ENCODE results near the gene ISLR.

Gene ISLR, protein sequence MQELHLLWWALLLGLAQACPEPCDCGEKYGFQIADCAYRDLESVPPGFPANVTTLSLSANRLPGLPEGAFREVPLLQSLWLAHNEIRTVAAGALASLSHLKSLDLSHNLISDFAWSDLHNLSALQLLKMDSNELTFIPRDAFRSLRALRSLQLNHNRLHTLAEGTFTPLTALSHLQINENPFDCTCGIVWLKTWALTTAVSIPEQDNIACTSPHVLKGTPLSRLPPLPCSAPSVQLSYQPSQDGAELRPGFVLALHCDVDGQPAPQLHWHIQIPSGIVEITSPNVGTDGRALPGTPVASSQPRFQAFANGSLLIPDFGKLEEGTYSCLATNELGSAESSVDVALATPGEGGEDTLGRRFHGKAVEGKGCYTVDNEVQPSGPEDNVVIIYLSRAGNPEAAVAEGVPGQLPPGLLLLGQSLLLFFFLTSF

DNA sequence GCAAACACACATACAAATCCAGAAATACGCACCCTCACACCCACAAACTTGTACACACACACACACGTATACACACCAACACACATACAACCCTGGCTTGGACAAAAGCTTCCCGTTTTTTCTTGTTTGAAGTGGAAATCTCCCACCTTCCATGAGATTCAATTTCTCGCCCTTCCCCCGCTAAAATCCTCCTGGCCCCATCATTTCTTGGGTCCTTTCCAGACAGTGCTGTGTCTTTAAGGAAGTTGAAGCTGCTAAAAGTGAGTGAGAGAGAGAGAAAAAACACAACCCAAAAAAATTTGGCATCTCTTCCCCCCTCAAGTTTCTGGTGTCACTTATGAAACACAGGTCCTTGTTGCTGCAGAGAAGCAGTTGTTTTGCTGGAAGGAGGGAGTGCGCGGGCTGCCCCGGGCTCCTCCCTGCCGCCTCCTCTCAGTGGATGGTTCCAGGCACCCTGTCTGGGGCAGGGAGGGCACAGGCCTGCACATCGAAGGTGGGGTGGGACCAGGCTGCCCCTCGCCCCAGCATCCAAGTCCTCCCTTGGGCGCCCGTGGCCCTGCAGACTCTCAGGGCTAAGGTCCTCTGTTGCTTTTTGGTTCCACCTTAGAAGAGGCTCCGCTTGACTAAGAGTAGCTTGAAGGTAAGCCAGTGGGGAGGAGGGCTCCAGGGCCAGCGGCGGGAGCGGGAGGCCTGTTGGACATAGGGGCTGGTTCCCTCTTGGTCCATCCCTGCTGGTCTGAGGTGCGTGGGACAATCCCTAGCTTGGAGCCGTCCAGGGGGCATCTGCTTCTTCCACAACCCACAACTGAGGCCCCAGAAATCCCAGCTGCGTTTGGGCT is at the start of gene ISLR:
TSS of gene ISLR (plus strand) at position 331 of the 839 bp plus-strand sequence. CDS start 1,149 bp downstream, outside the sequence.
- Histone ChIP-seq H3K36me3 (ENCODE audit: insufficient read depth, low read length) (no peaks in the 10 kb centered on the region), H3K27ac (ENCODE audit: low read depth, low read length, poor library complexity, severe bottlenecking) (no peak within 1 kb of the TSS), H3K4me1 (ENCODE audit: insufficient read depth, low read length, severe bottlenecking) (no peaks in the 10 kb centered on the region), H3F3A (ENCODE audit: insufficient read depth, low read length) (no peaks in the 10 kb centered on the region), H3K79me2 (ENCODE audit: insufficient read depth, low read length) (no peaks in the 10 kb centered on the region), H3K4me3 (ENCODE audit: low read depth, low read length, poor library complexity, severe bottlenecking) (no peak within 1 kb of the TSS), H2AFZ (ENCODE audit: low read length) (no peak within 1 kb of the TSS), H4K20me1 (ENCODE audit: insufficient read depth, low read length) (no peaks in the 10 kb centered on the region), H3K9me2 (ENCODE audit: low read depth, low read length) (no peaks in the 10 kb centered on the region), H3K9ac (ENCODE audit: low read length) (no peak within 1 kb of the TSS), H3K4me2 (ENCODE audit: low read length) (no peak within 1 kb of the TSS), H3K27me3 (ENCODE audit: insufficient read depth, low read length) (0 out of 2 replicates have a peak, but pooled peaks cover 5% of the 10 kb centered on the region), H3K9me3 (ENCODE audit: low read length) (no peaks in the 10 kb centered on the region)
- no peak for TF ChIP-seq EZH2 (IDR thresholded peaks at IDR 0.05; ENCODE audit: borderline replicate concordance, low read length)
- TF ChIP-seq, protein P1, sequence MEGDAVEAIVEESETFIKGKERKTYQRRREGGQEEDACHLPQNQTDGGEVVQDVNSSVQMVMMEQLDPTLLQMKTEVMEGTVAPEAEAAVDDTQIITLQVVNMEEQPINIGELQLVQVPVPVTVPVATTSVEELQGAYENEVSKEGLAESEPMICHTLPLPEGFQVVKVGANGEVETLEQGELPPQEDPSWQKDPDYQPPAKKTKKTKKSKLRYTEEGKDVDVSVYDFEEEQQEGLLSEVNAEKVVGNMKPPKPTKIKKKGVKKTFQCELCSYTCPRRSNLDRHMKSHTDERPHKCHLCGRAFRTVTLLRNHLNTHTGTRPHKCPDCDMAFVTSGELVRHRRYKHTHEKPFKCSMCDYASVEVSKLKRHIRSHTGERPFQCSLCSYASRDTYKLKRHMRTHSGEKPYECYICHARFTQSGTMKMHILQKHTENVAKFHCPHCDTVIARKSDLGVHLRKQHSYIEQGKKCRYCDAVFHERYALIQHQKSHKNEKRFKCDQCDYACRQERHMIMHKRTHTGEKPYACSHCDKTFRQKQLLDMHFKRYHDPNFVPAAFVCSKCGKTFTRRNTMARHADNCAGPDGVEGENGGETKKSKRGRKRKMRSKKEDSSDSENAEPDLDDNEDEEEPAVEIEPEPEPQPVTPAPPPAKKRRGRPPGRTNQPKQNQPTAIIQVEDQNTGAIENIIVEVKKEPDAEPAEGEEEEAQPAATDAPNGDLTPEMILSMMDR (IDR thresholded peaks at IDR 0.05; ENCODE audit: low read length): no peak

DNA sequence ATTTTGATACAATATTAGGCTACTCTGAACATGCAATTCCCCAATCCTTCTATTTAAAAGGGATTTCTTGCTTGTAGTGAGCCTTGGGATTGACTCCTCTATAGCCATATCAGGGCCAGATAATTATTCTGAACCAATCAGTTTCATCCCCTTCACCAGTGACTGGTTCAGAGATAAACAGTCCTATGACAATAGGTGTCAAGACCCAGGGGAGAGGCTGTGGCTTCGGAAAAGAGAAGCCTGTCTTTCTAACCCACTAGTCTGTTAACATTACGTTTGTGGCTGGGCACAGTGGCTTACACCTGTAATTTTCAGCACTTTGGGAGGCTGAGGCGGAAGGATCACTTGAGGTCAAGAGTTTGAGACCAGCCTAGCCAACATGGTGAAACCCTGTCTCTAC is 49.3 kb upstream of the ISLR start:
- no peak overlapping the region for H3K9ac ChIP-seq (ENCODE audit: low read length)
- no peaks in the 10 kb centered on the region for H3K36me3 ChIP-seq (ENCODE audit: insufficient read depth, low read length)
- peaks cover 15% of the 10 kb centered on the region for H3K4me1 ChIP-seq (ENCODE audit: insufficient read depth, low read length, severe bottlenecking)
- no peaks in the 10 kb centered on the region for H3F3A ChIP-seq (ENCODE audit: insufficient read depth, low read length)
- H3K4me3 ChIP-seq (ENCODE audit: low read depth, low read length, poor library complexity, severe bottlenecking): no peak overlapping the region
- H4K20me1 ChIP-seq (ENCODE audit: insufficient read depth, low read length): no peaks in the 10 kb centered on the region
- H3K27ac ChIP-seq (ENCODE audit: low read depth, low read length, poor library complexity, severe bottlenecking): no peak overlapping the region
- H3K4me2 ChIP-seq (ENCODE audit: low read length): no peak overlapping the region
- H2AFZ ChIP-seq (ENCODE audit: low read length): no peak overlapping the region
- TF ChIP-seq, protein P1 (IDR thresholded peaks at IDR 0.05; ENCODE audit: low read length): no peak
- no peak for TF ChIP-seq EZH2 (IDR thresholded peaks at IDR 0.05; ENCODE audit: borderline replicate concordance, low read length)
- no peaks in the 10 kb centered on the region for H3K9me3 ChIP-seq (ENCODE audit: low read length)
- H3K79me2 ChIP-seq (ENCODE audit: insufficient read depth, low read length): no peaks in the 10 kb centered on the region
- no peaks in the 10 kb centered on the region for H3K27me3 ChIP-seq (ENCODE audit: insufficient read depth, low read length)
- no peaks in the 10 kb centered on the region for H3K9me2 ChIP-seq (ENCODE audit: low read depth, low read length)

DNA sequence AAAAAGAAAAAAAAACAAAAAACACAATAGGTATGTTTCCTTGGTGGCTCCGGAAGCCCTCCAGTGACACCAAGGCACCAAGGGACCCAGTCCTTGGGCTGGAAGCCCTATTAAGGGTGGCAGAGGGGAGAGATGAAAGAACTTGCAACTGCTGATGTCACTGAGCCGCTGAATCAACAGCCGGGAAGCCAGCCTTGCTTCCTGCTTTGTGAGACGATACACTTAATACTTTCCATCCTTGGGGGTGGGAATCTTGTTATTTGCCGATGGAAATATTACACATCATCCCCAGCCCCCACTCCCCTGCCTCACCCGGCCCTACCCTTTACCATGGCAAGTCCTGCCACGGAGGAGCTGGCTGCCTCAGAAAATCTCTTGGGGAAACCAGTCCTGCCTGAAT is 48.8 kb upstream of the ISLR start:
- Histone ChIP-seq H3K4me1 (ENCODE audit: insufficient read depth, low read length, severe bottlenecking) (peaks cover 15% of the 10 kb centered on the region), H3F3A (ENCODE audit: insufficient read depth, low read length) (no peaks in the 10 kb centered on the region), H3K9me3 (ENCODE audit: low read length) (no peaks in the 10 kb centered on the region), H4K20me1 (ENCODE audit: insufficient read depth, low read length) (no peaks in the 10 kb centered on the region), H3K36me3 (ENCODE audit: insufficient read depth, low read length) (no peaks in the 10 kb centered on the region), H3K9me2 (ENCODE audit: low read depth, low read length) (no peaks in the 10 kb centered on the region), H2AFZ (ENCODE audit: low read length) (no peak overlapping the region), H3K79me2 (ENCODE audit: insufficient read depth, low read length) (no peaks in the 10 kb centered on the region), H3K27ac (ENCODE audit: low read depth, low read length, poor library complexity, severe bottlenecking) (no peak overlapping the region), H3K27me3 (ENCODE audit: insufficient read depth, low read length) (no peaks in the 10 kb centered on the region), H3K9ac (ENCODE audit: low read length) (no peak overlapping the region), H3K4me2 (ENCODE audit: low read length) (no peak overlapping the region), H3K4me3 (ENCODE audit: low read depth, low read length, poor library complexity, severe bottlenecking) (no peak overlapping the region)
- no peak for TF ChIP-seq EZH2 (IDR thresholded peaks at IDR 0.05; ENCODE audit: borderline replicate concordance, low read length)
- TF ChIP-seq, protein P1 (IDR thresholded peaks at IDR 0.05; ENCODE audit: low read length): no peak
